HEK293 (cell line): Measurements from ENCODE around the gene REN.

Source experiments
- CTCF ChIP-seq: fragments of 450-650 bp; formaldehyde crosslinking; IDR thresholded peaks from 2 replicates; pipeline ENCODE4 v1.5.1; 2016; ENCODE audit warnings: missing biosample characterization, missing genetic modification characterization
- REST ChIP-seq: fragments of 450-650 bp; formaldehyde crosslinking; IDR thresholded peaks from 2 replicates; pipeline ENCODE4 v1.5.1; 2016; ENCODE audit warnings: missing biosample characterization, missing genetic modification characterization
- YY1 ChIP-seq: fragments of 450-650 bp; formaldehyde crosslinking; IDR thresholded peaks from 2 replicates; pipeline ENCODE4 v1.5.1; 2018; ENCODE audit warnings: missing biosample characterization, missing genetic modification characterization
- ZBTB21 ChIP-seq: fragments of 450-650 bp; formaldehyde crosslinking; IDR thresholded peaks from 2 replicates; pipeline ENCODE4 v1.5.1; 2017; ENCODE audit warnings: missing biosample characterization, missing genetic modification characterization
- ZFP37 ChIP-seq: fragments of 450-650 bp; formaldehyde crosslinking; IDR thresholded peaks from 2 replicates; pipeline ENCODE4 v1.5.1; 2016; ENCODE audit warnings: missing biosample characterization, missing genetic modification characterization
- ZNF24 ChIP-seq: fragments of 450-650 bp; formaldehyde crosslinking; IDR thresholded peaks from 2 replicates; pipeline ENCODE4 v1.5.1; 2016; ENCODE audit warnings: missing biosample characterization, missing genetic modification characterization
- ZNF274 ChIP-seq, 2 experiments: fragments of 200-500 bp in 1 of 2; fragments of 450-650 bp in 1 of 2; sonication (Bioruptor generic) in 1 of 2; formaldehyde crosslinking in 1 of 2; IDR thresholded peaks; 2 replicates each; pipeline versions ENCODE4 v1.5.1 to v1.6.1; 2014 to 2016; ENCODE audit warnings: borderline replicate concordance in 1 of 2, inconsistent platforms in 1 of 2, low read length in 1 of 2, missing biosample characterization in 1 of 2, missing genetic modification characterization in 1 of 2
- ZNF362 ChIP-seq: fragments of 450-650 bp; formaldehyde crosslinking; IDR thresholded peaks from 2 replicates; pipeline ENCODE4 v1.5.1; 2016; ENCODE audit warnings: missing biosample characterization, missing genetic modification characterization
- ZNF423 ChIP-seq: fragments of 450-650 bp; formaldehyde crosslinking; IDR thresholded peaks from 2 replicates; pipeline ENCODE4 v1.5.1; 2016; ENCODE audit warnings: missing biosample characterization, missing genetic modification characterization
- ZNF670 ChIP-seq: fragments of 450-650 bp; formaldehyde crosslinking; IDR thresholded peaks from 2 replicates; pipeline ENCODE4 v1.5.1; 2016; ENCODE audit warnings: missing biosample characterization, missing genetic modification characterization, low read depth
- ZNF707 ChIP-seq: fragments of 450-650 bp; formaldehyde crosslinking; IDR thresholded peaks from 2 replicates; pipeline ENCODE4 v1.5.1; 2016; ENCODE audit warnings: missing biosample characterization, missing genetic modification characterization

GRCh38 chr1:204149107-204149506 lies 17.0 kb downstream of the REN start:
- TF ChIP-seq YY1 (no peak), CTCF (tag by site-specific recombination) (no peak), ZNF362 (no peak), ZFP37 (no peak), ZNF707 (tag by site-specific recombination) (no peak), ZNF274 (IDR thresholded peaks at IDR 0.05; ENCODE audit: low read length) (no peak), ZNF274 (tag by site-specific recombination; IDR thresholded peaks at IDR 0.05; ENCODE audit: borderline replicate concordance) (no peak), ZBTB21 (tag by site-specific recombination) (no peak), ZNF423 (tag by site-specific recombination) (no peak), REST (tag by site-specific recombination) (no peak), ZNF24 (no peak), ZNF670 (no peak)
